NCI-H345 treated with DMSO at 0.1 percent for 48 hours (cell line): Measurements from ENCODE around the gene CDC23.
"Not testable (repeated sequence)": the region's sequence is repeated elsewhere in the genome, so short reads cannot be mapped to it uniquely, and the experiment has no call there.

Experiments used
- DNase-seq: peaks from one replicate; lab custom pipeline; 2025; ENCODE audit not compliant: unreplicated experiment; lab: John Stamatoyannopoulos, UW

Gene CDC23

GRCh38 chr5:138223532-138223931, 10.4 kb upstream of the CDC23 start:
- no peak for DNase-seq

GRCh38 chr5:138216799-138217198, 3.7 kb upstream of the CDC23 start:
- DNase-seq = no peak

DNA sequence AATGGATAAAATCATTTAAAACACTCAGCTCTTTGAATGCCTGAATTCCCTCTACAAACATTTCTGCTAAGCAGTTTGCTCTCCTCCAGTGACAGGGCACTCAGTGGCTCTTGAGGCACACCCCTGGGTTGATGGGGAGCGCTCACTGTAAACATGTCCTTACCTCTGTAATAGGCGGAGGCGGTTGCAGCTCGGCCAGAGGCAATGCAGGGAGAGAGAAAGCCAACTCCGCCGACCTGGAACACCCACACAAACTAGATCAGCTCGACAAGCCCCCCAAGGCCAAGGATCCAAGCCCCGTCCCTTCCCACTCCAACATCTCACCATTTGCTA, 329 bp downstream of the CDC23 start:
- DNase-seq = no peak

DNA sequence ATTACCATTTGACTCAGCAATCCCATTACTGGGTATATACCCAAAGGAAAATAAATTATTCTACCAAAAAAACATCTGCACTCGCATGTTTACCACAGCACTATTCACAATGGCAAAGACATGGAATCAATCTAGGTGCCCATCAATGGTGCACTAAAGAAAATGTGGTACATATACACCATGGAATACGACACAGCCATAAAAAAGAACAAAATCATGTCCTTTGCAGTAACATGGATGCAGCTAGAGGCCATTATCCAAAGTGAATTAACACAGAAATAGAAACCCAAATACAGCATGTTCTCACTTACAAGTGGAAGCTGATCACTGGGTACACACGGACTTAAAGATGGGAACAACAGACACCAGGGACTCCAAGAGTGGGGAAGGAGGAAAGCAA, 2.1 kb downstream of the CDC23 start:
- no peak for DNase-seq

GRCh38 chr5:138193859-138194258, 19.3 kb downstream of the CDC23 start:
- not testable (repeated sequence) for DNase-seq

DNA sequence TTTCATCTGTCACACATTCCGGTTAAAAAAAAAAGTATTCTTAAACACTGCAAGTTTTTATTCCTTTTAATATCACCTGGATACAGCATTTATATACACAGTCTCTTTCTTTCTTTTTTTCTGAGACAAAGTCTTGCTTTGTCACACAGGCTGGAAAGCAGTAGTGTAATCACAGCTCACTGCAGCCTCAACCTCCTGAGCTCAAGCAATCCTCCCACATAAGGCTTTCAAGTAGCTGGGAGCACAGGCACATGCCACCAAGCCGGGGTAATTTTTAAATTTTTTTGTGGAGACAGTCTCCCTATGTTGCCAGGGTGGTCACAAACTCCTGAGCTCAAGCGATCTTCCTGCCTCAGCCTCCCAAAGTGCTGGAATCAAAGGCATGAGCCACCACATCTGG, 20.3 kb downstream of the CDC23 start:
- no peak for DNase-seq

DNA sequence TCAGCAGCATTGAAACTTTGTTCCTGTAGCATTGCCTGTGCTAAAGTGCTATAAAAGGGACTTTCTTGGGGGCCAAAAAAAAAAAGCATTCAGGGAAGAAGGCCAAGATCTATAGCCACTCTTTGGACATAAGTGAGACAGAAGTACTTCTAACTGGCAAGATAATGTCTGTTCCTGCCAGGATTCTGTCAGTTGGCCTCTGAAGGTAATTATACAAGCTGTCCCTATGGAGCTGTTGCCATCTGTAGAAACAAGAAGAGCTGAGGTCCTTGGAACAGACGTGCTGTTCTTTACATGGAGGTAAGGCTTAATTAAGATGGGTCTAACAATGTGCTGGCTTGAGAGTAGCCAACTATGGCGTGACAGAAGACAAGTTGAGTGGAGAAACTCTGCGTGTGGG, 24.5 kb downstream of the CDC23 start:
- DNase-seq = no peak

GRCh38 chr5:138186002-138186447, 27.1 kb downstream of the CDC23 start:
- DNase-seq = no peak

DNA sequence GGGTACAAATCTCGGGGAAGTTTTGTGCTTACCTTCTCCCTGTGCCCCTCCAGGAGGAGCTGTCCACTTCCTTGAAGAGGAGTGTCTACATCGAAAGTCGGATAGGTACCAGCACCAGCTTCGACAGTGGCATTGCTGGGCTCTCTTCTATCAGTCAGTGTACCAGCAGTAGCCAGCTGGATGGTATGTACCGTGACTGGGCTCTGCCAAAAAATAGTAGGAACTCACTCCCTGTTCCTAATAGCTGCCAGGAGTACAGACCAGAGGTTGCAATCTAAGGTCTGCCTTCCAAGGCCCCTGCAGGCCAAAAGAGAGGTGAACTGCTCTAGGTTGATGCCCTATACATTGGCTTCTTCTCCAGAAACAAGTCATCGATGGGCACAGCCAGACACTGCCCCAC, 30.3 kb downstream of the CDC23 start:
- DNase-seq = no peak

DNA sequence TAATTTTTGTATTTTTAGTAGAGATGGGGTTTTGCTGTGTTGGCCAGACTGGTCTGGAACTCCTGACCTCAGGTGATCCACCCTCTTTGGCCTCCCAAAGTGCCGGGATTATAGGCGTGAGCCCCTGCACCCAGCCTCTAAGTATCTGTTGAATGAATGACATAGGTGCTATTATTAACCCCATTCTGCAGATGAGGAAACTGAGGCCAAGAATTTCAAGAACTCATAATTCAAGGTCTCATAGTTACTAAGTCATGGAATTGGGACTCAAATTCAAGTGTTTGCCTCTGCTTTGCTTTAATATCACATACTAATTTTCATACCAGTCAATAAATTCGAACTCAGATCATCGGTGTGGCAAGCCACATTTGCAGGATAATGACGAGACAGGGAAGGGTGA, 32.3 kb downstream of the CDC23 start:
- no peak for DNase-seq

DNA sequence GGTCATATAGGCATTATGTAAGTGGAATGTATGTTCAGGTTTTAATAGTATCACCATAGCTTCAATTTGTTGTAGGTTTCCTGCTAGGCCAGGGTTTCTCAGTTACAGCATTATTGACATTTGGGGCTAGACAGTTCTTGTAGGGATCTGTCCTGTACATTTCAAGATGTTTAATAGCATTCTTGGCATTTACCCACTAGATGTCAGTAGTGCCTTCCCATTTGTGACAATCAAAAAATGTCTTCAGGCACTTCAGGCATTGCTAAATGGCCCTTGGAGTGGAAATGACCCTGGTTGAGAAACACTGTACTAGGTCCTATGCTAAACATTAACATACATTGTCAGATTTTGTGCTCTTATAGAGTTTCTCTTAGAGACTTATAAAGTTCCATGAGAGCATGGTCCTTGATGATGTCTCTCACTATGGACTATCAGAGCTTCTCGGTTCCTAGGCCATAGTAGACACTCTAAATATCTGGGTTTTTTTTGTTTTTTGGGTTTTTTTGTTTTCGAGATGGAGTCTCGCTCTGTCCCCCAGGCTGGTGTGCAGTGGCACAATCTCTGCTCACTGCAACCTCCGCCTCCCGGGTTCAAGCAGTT, 32.8 kb downstream of the CDC23 start:
- DNase-seq = peak; percentile 29

DNA sequence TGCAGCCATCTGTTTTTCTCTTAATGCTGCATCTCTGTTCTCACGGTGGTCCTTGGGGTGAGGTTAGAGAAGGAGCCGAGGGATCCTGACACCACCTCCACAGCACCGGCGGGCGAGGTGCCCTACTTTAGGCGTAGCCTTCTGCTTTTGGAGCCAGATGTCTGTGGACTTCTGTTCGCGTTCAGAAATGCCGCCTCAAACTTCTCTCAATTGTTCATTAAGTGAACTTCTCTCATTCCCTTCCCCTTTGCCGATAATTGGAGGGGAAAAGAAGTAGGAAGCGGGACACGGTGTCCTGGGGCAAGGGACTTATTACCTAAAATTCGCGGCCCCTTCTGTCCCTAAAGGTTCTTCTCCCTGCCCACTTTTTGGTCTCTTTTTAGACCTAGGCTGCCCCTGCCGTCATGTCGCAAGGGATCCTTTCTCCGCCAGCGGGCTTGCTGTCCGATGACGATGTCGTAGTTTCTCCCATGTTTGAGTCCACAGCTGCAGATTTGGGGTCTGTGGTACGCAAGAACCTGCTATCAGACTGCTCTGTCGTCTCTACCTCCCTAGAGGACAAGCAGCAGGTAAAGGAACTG, 33.8 kb downstream of the CDC23 start:
- DNase-seq = no peak

DNA sequence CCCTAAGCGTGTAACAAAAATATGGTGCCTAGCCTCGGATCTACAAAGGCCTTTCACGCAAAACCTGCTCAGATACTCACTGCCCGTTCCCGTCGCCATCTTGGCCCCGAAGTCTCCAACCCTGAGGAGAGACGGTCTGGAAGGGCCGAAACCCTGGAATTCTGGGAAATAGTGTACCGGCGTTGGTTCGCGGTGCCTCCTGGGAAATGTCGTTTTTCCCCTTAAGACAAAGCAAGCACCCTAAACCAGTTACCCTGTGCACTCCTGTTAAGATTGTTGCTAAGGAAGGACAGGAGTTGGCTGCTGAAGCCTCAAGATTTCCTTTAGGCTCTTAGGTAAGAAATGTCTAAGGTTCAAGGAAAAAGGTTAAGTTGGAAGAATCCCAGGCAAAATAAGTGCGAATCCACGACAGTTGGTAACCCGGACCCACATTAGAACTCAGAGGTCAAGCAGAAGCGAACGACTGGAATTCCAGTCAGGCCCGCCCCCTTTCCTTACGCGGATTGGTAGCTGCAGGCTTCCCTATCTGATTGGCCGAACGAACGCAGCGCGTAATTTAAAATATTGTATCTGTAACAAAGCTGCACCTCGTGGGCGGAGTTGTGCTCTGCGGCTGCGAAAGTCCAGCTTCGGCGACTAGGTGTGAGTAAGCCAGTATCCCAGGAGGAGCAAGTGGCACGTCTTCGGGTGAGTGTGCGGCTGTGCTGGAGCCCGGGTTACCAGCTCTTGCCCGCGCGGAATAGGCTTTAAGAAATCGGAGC, 34.4 kb downstream of the CDC23 start, which contains the start of the genes BRD8 and KIF20A:
BRD8 (minus strand) TSS at position 115 of the 761 bp plus-strand sequence; CDS start at position 99, 16 bp downstream.
KIF20A (plus strand) TSS at position 597 of the 761 bp plus-strand sequence. CDS start 569 bp downstream, outside the sequence.
- DNase-seq = peak; percentile 99

- peak; percentile 50 for DNase-seq
These were observed 35.1 kb downstream of the CDC23 start for GRCh38 chr5:138177941-138178515.

GRCh38 chr5:138170299-138170698, 42.8 kb downstream of the CDC23 start:
- DNase-seq = no peak

DNA sequence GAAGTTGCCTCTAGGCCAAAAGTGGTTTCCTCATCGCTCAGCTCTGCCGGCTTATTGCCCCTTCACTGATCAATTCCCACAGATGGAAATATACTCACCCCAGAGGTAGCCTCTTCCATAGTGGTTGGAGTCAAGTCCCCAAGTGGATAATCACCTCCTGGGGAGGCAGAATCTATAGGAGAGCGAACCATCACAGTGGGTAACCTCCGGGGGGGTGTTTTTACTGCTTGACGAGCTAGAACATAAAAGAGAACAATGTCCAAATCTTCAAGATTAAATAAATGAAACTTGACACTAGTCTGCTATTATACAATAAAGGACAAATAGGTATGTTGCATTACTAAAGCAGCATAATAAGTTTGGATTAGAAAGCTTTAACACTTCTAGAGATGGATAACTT, 44.0 kb downstream of the CDC23 start:
- no peak for DNase-seq

DNA sequence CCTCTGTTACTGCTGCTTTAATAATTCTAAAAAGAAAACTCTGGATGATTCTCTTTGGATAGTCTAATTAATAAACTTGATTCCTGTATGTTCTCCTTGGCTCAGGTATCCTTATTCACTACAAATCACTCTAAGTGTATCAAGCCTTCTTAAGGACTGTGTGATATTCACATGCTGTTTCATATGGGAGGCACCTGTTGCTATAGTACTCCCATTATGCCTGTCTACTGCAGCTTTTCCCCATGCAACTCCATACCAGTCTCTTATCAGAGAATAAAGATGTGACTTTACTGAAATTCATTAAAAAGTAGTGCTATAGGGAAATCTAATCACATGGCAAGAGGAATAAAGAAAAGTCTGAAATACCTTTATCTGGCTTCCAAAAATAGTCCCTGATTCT, 49.4 kb downstream of the CDC23 start:
- no peak for DNase-seq

DNA sequence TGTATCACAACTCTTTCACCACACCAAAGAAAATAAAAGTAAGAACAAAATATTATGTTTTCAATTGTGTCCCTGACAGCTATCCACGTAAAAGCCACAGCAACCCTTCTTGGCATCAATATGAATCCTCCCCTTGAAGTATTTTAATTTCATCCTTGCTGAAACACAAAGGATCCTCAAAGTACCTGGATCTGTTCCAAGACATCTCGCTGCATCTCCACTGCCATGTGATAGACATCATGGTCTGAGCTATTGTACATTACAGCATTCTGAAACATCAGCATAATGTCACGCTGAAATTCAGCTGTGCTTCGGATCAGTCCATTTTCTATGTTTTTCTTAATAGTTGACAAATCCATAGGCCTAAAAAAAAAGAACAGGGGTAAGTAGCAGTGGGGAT, 52.4 kb downstream of the CDC23 start:
- no peak for DNase-seq

DNA sequence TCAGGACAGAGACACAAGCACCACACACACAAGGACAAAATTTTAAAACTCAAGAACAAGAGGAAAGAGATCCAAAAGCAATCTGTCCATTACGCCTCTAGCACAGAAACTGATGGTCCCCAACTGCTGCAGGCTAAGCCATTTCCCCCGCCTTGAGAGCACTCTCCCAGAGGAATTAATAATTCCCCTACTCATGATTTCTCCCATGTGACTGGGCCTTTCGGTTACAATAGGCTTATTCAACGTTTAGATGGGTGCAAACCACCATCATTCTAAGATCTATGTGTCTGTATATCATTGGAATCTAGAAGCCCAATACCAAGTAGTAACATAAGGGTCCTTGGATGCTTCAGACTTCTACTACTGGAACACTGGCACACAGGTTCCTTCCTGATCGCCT, 53.5 kb downstream of the CDC23 start:
- no peak for DNase-seq

- DNase-seq = no peak
These were observed 55.5 kb downstream of the CDC23 start for GRCh38 chr5:138157626-138158025.

GRCh38 chr5:138155977-138156376, 57.1 kb downstream of the CDC23 start:
- not testable (repeated sequence) for DNase-seq

DNA sequence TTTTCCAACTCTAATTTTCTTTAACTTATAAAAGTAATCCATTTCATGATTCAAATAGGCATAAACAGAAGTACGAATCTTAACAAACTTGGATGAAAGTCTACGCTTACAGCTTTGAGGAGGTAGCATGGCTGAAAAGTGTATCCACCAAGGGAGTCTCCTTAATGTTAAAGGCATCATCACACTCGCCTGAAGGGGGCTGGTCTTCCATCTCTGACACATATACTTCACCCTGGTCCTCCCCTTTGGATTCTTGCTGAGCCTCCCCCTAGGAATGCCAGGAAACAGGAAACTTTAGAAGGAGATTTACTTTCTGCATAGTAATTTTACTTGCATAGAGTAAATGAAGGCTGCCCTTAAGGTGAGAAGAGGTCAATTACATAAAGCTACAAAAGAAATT, 63.6 kb downstream of the CDC23 start:
- DNase-seq = no peak
